ENCODE measurements around the gene ATXN10.

Gene ATXN10

GRCh38 chr22:45799291-45799690 lies 127.7 kb downstream of the ATXN10 start:
- Mint-ChIP-seq H3K27me3 (ENCODE audit: low read depth) (no peaks in the 10 kb centered on the region), H3K4me3 (no peak overlapping the region), H3K27ac (no peak overlapping the region), H3K36me3 (ENCODE audit: low read depth) (peaks cover 85% of the 10 kb centered on the region), H3K9me3 (peaks cover 41% of the 10 kb centered on the region), H3K4me1 (no peaks in the 10 kb centered on the region)
- no peak for TF ChIP-seq CTCF (IDR thresholded peaks at IDR 0.05; ENCODE audit: unreplicated experiment in 3 of 3)

GRCh38 chr22:45802054-45802453 lies 130.4 kb downstream of the ATXN10 start:
- Mint-ChIP-seq H3K4me3 (no peak overlapping the region), H3K27ac (no peak overlapping the region), H3K36me3 (ENCODE audit: low read depth) (peaks cover 69% of the 10 kb centered on the region), H3K9me3 (peaks cover 17% of the 10 kb centered on the region), H3K4me1 (no peaks in the 10 kb centered on the region), H3K27me3 (ENCODE audit: low read depth) (no peaks in the 10 kb centered on the region)
- TF ChIP-seq CTCF (IDR thresholded peaks at IDR 0.05; ENCODE audit: unreplicated experiment in 3 of 3), result no peak

GRCh38 chr22:45804319-45804985 lies 132.8 kb downstream of the ATXN10 start:
- no peaks in the 10 kb centered on the region for H3K4me1 Mint-ChIP-seq
- H3K27me3 Mint-ChIP-seq (ENCODE audit: low read depth), result no peaks in the 10 kb centered on the region
- H3K36me3 Mint-ChIP-seq (ENCODE audit: low read depth), result peaks cover 58% of the 10 kb centered on the region
- no peak for TF ChIP-seq CTCF (IDR thresholded peaks at IDR 0.05; ENCODE audit: unreplicated experiment in 3 of 3)
- no peak overlapping the region for H3K4me3 Mint-ChIP-seq
- no peak overlapping the region for H3K27ac Mint-ChIP-seq
- H3K9me3 Mint-ChIP-seq, result peaks cover 3% of the 10 kb centered on the region

- no peaks in the 10 kb centered on the region for H3K4me1 Mint-ChIP-seq
- no peak overlapping the region for H3K4me3 Mint-ChIP-seq
- no peak overlapping the region for H3K27ac Mint-ChIP-seq
- peaks cover 3% of the 10 kb centered on the region for H3K9me3 Mint-ChIP-seq
- H3K36me3 Mint-ChIP-seq (ENCODE audit: low read depth), result peaks cover 58% of the 10 kb centered on the region
- no peaks in the 10 kb centered on the region for H3K27me3 Mint-ChIP-seq (ENCODE audit: low read depth)
- no peak for TF ChIP-seq CTCF (IDR thresholded peaks at IDR 0.05; ENCODE audit: unreplicated experiment in 3 of 3)
Observed at GRCh38 chr22:45804986-45805325, 133.3 kb downstream of the ATXN10 start.

- Mint-ChIP-seq H3K4me3 (no peak overlapping the region), H3K27ac (no peak overlapping the region), H3K4me1 (no peaks in the 10 kb centered on the region), H3K9me3 (no peaks in the 10 kb centered on the region), H3K27me3 (ENCODE audit: low read depth) (no peaks in the 10 kb centered on the region), H3K36me3 (ENCODE audit: low read depth) (peaks cover 57% of the 10 kb centered on the region)
- no peak for TF ChIP-seq CTCF (IDR thresholded peaks at IDR 0.05; ENCODE audit: unreplicated experiment in 3 of 3)
Observed at GRCh38 chr22:45805413-45805812, 133.8 kb downstream of the ATXN10 start.

- no peaks in the 10 kb centered on the region for H3K27me3 Mint-ChIP-seq (ENCODE audit: low read depth)
- no peak overlapping the region for H3K27ac Mint-ChIP-seq
- TF ChIP-seq CTCF (IDR thresholded peaks at IDR 0.05; ENCODE audit: unreplicated experiment in 3 of 3), result no peak
- peaks cover 51% of the 10 kb centered on the region for H3K36me3 Mint-ChIP-seq (ENCODE audit: low read depth)
- no peak overlapping the region for H3K4me3 Mint-ChIP-seq
- H3K4me1 Mint-ChIP-seq, result no peaks in the 10 kb centered on the region
- H3K9me3 Mint-ChIP-seq, result no peaks in the 10 kb centered on the region
Observed at GRCh38 chr22:45807156-45807915, 135.7 kb downstream of the ATXN10 start.
